GM15510 (cell line): ENCODE measurements around the gene ARMS2.

Experiments used
- POLR2A ChIP-seq: IDR thresholded peaks from 3 replicates; pipeline ENCODE4 v1.6.1; 2011; ENCODE audit warnings: borderline replicate concordance; ENCODE audit not compliant: insufficient read length; ENCODE audit errors: extremely low read depth

The ARMS2 gene, protein sequence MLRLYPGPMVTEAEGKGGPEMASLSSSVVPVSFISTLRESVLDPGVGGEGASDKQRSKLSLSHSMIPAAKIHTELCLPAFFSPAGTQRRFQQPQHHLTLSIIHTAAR

DNA sequence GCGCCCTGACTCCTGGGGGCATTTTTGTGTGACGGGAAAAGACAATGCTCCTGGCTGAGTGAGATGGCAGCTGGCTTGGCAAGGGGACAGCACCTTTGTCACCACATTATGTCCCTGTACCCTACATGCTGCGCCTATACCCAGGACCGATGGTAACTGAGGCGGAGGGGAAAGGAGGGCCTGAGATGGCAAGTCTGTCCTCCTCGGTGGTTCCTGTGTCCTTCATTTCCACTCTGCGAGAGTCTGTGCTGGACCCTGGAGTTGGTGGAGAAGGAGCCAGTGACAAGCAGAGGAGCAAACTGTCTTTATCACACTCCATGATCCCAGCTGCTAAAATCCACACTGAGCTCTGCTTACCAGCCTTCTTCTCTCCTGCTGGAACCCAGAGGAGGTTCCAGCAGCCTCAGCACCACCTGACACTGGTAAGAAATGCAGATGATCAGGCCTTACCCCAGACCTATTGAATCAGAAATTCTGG, at the start of gene ARMS2:
Gene ARMS2 (plus strand): TSS at position 51 of the 478 bp plus-strand sequence. CDS start 75 bp downstream, at position 126.
- TF ChIP-seq POLR2A, result no peak

DNA sequence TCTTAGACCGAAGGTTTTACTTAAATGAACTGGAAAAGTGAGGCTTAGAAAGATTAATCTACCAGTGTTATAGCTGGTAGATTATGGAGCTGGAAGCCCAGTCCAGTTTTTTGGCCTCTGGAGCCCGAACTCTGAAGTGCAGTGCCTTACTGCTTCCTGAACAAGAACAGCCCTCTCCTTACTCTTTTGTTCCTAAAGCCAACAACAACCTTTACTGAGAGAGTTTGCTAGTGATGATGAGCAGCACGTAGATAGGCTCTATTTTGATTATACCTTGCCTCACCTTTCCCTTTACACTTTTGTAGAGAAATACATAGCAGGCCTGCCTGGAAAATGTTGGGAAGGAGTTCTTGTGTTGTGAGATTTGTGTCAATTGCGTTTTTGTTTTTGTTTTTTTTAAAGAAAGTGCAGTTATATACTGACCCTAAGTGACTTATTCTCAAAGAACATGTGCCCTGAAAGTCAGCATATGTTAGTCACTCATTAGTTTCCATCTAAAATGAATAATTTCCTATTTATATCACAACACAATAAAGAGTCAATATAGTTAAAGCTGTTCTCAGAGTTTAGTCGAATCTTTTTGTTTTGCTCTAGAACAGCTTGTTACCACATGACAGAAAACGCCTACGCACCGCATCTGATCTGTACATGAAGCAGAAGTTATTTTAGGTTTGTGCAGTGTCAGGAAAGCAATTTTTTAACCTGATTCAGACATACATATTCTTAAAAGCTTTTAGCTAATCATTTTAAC, 46.9 kb upstream of the ARMS2 start:
- TF ChIP-seq POLR2A, result no peak

DNA sequence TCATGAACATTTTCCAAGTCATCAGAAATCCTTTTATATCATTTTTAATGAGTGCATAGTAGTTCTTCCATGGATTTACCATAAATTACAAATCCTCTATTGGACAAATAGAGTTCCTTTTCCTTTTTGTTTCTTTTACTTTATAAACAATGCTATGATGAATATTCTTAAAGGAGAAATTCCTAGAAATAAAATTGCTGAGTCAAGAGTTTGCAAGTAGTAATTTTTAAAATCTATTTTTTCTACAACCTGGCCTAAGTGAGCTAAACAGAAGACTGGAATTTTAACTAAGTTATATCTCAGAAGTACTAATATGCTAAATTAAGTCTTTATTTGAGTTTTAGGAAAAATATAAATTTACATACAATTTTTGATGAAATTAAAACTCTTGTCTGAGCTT, 41.1 kb upstream of the ARMS2 start:
- TF ChIP-seq POLR2A, result no peak

DNA sequence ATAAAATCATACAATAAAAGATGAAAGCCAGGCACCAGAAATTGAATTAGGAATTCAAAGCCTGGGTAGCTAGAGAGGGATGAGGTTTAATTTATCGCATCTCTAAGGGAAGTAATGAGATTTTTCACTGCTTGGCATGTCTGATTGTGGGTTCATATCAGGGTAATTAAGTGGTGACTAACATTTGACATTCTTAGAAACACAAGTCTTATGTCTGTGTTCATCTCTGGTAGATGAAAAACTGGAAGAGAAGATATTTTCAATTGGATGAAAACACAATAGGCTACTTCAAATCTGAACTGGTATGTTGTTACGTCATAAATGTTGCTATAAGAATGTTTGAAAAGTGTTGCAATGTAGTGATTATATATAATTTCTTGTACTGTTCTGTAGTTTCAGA, 36.8 kb upstream of the ARMS2 start:
- TF ChIP-seq POLR2A, result no peak

DNA sequence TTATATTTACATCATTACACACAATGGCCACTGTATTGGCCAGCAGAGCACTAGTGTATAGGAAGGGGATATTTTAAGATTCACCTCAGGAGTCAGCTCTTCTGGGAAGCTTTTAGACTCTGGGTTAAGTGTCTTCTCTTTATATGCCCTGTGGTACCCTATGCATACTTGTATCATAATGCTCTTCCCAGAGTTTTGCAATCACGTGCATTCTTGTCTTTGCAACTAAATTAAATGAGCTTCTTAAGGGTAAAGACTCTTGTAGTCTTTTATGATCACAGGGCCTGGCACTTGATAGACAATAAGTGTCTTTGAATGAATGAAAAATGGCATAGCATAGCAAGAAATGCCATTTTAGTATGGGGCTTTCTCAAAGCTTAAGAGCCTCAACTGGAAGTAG, 35.4 kb upstream of the ARMS2 start:
- no peak for TF ChIP-seq POLR2A

DNA sequence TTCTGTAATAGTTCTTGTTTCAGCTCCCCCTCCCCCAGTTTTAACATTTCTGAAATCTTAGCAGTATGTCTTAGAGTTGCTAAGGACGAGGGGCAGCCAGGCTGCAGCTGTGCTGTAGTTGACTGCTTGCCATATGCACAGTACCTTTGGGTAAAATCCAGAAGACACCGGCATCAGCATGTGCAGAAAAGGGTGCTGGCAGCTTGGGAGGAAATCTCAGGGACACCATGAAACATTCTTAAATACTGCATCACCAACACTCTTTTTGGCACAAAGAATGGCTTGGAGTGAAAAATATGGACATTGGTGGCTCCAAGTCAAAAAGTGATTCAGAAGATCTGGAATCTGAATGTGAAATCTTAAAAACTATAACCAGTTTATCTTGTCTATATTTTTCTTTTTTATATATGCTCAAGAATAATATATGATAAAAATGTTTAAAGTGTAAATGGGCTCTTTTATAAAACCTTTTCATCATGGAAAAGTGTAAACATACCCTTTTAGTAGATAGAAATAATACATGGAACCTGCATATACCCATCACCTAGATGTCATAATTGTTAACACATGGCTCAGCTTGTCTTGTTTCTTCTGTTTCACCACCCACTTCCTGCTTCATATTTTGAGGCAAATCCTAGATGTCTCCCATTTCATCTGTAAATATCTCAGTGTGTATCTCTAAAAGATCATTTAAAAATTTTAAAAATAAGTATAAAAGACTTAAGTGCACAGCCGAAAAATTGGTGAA, 34.4 kb upstream of the ARMS2 start:
- no peak for TF ChIP-seq POLR2A

DNA sequence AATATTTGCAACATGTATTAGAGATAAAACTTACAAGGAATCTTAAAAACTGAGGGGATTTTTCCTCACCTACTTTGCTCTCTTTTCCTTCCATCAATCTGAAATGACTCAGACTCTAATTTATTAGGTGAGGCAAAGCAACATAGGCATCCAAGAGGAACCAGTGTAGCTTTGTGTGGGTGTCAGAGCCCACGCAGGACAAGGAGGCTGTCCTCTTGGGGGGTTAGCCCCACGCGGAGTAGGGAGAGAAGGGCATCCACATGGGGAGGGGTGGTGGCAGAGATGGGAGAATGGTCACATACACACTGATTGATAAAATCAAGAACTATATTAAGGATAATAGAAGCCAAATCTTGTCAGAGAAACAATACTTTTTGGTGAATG, 33.8 kb upstream of the ARMS2 start:
- TF ChIP-seq POLR2A, result no peak

DNA sequence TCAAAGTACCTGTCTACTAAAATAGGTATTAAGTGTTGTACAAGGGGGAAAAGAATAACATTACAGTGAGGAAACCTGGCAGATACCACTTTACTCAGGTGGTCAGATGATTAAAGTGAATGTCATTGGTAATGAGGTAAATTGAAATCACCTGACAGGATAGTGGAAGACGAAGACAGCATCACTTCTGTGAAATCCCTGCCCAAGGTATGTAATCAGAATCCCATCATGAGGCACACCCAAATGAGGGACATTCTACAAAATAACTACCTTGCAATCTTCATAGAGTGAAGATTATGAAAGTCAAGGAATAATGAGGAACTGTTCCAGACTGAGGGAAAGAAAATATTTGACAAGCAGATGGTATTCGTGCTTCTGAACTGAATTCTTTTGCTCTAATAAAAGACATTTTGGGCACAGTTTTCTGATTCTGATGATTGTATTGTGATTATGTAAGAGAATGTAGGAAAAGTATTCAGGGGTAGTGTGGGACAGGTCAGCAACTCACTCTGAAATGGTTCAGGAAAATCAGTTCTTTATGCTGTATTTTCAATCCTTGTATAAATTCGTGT, 33.3 kb upstream of the ARMS2 start:
- no peak for TF ChIP-seq POLR2A

DNA sequence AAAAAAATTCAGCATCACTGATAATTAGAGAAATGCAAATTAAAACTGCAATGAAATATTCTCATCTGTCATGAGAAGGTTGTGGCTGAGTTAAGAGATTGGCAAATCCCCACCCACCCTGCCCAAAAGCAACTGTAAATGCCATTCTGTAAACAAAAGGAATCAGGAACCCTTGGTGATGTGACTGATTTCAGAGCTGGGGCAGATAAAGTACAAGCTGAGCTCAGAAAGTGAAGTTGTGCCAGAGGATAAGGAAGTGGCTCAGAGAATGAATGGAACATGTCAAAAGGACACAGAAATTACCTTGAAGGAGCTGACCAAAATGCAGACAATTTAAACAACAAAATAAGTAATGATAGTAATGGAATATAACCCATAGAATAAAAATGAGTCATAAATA, 32.7 kb upstream of the ARMS2 start:
- no peak for TF ChIP-seq POLR2A

DNA sequence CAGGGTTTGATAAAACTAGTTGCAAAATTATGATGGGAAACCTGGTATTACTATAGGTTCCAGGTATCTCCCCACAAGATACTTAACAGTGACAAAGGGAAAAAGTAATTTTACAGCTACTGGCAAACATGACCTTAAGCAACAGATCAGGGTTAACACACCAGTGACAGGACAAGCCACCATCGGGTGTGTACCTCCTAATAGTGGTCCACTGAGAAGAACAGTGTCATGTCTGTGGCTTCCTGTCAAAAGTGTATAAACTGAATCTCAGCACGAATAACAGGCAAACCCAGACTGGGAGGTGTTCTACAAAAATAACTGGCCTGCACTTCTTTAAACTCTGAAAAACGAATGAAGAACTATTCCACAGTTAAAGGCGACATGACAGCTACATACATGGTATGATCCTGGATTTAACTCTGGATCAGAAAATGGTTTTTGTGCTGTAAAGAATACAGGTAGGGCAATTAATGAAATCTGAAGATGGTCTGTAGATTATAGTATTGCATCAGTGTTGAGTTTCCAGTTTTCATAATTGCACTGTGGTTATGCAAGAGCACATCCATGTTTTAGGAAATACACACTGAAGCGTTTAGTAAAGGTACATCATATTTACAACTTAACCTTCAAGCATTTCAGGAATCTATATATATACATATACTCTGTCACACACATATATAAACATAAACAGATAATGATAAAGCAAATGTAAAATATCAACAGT, 32.0 kb upstream of the ARMS2 start:
- no peak for TF ChIP-seq POLR2A

DNA sequence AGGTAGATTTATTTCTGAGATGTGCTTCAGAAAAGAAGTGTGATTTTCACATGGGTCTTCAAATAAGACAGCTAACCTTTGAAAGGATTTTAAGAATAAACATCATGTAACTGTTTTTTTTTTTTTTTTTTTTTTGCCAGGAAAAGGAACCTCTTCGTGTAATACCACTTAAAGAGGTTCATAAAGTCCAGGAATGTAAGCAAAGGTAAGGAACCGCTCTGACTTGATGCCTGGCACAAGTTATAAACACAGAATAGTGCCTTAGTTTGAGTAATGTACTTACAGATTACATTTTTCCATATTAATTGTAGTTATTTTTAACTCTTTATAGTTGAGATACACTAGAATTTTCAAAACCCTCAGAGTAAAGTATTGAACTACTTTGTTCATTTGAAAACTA, 30.4 kb upstream of the ARMS2 start:
- no peak for TF ChIP-seq POLR2A

DNA sequence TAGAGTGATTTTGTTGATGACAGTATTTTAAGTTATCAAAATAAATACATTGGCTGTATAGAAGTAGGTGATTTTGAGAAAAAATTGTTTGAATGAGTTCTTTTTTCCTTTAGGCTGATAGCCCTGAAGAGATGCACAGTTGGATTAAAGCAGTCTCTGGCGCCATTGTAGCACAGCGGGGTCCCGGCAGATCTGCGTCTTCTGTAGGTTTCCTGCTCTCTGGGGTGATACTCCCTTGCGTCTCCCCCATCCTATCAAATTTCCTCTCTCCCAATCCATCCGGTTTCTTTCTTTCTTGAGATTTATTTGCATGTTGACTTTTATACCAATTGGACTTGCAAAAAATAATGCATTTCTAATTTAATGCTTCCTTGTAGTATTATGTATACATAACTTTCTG, 27.6 kb upstream of the ARMS2 start:
- no peak for TF ChIP-seq POLR2A

DNA sequence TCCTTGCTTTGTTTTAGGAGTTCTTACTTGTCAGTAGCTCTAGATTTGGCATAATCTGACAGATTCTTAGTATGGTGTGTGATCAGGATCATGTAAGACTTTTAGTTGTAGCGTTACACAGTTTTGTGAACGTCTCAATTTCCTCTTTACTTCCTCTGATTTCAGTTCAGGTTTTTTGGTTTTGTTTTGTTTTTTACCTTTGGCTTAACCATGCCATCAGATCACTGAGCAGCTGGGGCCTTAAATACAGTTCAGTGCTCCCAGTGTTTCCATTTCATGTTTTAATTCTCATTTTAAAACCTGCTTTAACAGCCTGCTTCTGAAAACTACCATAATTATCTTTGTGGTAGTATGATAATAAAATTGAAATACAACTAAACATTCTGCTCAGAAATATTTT, 27.2 kb upstream of the ARMS2 start:
- TF ChIP-seq POLR2A, result no peak

DNA sequence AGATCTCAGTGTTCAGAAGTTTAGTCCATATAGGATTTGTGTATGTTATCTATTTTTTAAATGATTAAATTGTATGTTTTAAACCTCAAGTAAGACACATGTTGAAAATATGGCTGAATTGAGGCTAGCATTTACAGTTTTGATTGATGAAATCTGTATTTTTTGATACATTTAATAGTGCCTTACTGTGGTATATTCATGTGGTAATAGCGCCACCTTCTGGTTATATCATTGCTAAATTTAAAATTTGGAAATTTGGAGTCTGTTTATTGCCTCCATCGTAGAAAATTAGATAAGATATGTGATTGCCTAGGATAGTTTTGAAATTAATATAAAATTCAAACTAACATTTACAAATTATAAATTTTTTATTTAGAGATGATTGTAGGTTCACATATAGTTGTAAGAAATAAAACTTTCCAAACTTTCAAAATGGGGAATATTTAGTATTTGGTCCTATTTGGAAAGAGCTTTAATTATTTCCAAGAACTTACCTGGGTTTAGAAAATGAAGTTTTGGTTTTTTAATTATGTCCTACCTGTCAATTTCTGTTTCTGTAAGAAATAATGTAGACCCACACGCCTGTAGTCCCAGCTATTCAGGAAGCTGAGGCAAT, 19.1 kb upstream of the ARMS2 start:
- TF ChIP-seq POLR2A, result no peak
